ENCODE data around the gene IL19.
"Not testable (repeated sequence)": the region's sequence is repeated elsewhere in the genome, so short reads cannot be mapped to it uniquely, and the experiment has no call there.

- not testable (repeated sequence) for TF ChIP-seq CTCF, POLR2A (IDR thresholded peaks at IDR 0.05)
Observed at GRCh38 chr1:206778911-206779310, 8.3 kb downstream of the IL19 start.
